Measurements from ENCODE around the gene ORC1.

DNA sequence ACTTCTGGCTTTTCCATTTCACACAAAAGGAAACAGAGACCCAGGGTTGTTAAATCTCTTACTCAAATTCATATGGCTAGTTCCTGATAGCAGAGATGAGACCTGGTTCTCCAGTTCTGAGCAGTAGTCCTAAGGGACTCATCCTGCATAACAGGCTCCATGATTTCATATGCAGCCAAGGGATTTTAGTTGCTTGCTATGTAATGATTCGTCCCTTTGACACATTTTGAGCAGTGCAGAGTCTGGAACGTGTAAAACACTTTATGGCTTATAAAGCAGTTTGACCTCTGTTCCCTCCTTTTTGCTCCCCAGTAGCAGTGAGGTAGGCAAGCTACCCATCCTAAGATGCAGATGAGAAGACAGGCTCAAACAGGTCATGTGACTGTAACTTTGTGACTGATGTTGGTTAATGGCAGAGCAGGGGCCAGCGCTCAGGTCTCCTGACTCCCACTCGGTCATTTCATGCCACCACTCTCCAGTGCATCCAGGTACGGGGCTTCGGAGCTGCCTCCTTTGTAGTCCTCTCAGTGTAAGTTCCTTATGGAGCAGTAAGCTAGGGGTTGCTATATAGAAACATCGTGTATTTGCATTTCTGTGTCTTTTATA, 62.5 kb downstream of the ORC1 start:
- TF ChIP-seq, protein P1, sequence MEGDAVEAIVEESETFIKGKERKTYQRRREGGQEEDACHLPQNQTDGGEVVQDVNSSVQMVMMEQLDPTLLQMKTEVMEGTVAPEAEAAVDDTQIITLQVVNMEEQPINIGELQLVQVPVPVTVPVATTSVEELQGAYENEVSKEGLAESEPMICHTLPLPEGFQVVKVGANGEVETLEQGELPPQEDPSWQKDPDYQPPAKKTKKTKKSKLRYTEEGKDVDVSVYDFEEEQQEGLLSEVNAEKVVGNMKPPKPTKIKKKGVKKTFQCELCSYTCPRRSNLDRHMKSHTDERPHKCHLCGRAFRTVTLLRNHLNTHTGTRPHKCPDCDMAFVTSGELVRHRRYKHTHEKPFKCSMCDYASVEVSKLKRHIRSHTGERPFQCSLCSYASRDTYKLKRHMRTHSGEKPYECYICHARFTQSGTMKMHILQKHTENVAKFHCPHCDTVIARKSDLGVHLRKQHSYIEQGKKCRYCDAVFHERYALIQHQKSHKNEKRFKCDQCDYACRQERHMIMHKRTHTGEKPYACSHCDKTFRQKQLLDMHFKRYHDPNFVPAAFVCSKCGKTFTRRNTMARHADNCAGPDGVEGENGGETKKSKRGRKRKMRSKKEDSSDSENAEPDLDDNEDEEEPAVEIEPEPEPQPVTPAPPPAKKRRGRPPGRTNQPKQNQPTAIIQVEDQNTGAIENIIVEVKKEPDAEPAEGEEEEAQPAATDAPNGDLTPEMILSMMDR (conservative IDR thresholded peaks at IDR 0.05) = no peak
- no peak for TF ChIP-seq EZH2 (IDR thresholded peaks at IDR 0.05; ENCODE audit: low read depth)
